Fibroblast of lung (primary cell): ENCODE results near the gene CRELD2.

Experiments used
- CTCF ChIP-seq, 2 donors: IDR thresholded peaks in 1 of 2; conservative IDR thresholded peaks in 1 of 2; 1 replicate in 1 of 2; 2 replicates in 1 of 2; pipeline ENCODE4 v1.5.1; 2011 to 2012; ENCODE audit warnings: low read length in 2 of 2, control low read depth in 1 of 2, inconsistent platforms in 1 of 2, low read depth in 1 of 2, mild to moderate bottlenecking in 1 of 2
- EZH2 ChIP-seq: IDR thresholded peaks from 2 replicates; pipeline ENCODE4 v1.5.1; 2012; ENCODE audit warnings: low read length, control low read depth, mild to moderate bottlenecking; ENCODE audit errors: missing control alignments

GRCh38 chr22:49903322-49904039 lies 15.0 kb upstream of the CRELD2 start:
- TF ChIP-seq CTCF (conservative IDR thresholded peaks at IDR 0.05 in 1 of 2, IDR thresholded peaks at IDR 0.05 in 1 of 2; ENCODE audit: low read depth in 1 of 2, low read length in 2 of 2) = no peak
- no peak for TF ChIP-seq EZH2
